Cardiac fibroblast (primary cell): Measurements from ENCODE around the gene TSPAN17.

ENCODE experiments used
- DNase-seq, 2 donors: peaks; one replicate each; pipeline versions ENCODE4 v3.0.0 to v3.0.0-alpha.2; 2010; ENCODE audit warnings: low read depth in 2 of 2
- H3K4me3 ChIP-seq, 2 donors: replicated peaks in 1 of 2; 1 replicate in 1 of 2; 2 replicates in 1 of 2; pipeline ENCODE4 v1.5.1; 2011; ENCODE audit warnings: low read depth in 2 of 2, low read length in 2 of 2, mild to moderate bottlenecking in 2 of 2, moderate library complexity in 1 of 2
- TF ChIP-seq, protein P1 (sequence below): IDR thresholded peaks from one replicate; pipeline ENCODE4 v1.5.1; 2011; ENCODE audit warnings: low read depth, mild to moderate bottlenecking, low read length, inconsistent platforms

Gene TSPAN17

GRCh38 chr5:176640616-176641015, 6.7 kb upstream of the TSPAN17 start:
- TF ChIP-seq, protein P1, sequence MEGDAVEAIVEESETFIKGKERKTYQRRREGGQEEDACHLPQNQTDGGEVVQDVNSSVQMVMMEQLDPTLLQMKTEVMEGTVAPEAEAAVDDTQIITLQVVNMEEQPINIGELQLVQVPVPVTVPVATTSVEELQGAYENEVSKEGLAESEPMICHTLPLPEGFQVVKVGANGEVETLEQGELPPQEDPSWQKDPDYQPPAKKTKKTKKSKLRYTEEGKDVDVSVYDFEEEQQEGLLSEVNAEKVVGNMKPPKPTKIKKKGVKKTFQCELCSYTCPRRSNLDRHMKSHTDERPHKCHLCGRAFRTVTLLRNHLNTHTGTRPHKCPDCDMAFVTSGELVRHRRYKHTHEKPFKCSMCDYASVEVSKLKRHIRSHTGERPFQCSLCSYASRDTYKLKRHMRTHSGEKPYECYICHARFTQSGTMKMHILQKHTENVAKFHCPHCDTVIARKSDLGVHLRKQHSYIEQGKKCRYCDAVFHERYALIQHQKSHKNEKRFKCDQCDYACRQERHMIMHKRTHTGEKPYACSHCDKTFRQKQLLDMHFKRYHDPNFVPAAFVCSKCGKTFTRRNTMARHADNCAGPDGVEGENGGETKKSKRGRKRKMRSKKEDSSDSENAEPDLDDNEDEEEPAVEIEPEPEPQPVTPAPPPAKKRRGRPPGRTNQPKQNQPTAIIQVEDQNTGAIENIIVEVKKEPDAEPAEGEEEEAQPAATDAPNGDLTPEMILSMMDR: no peak
- no peak overlapping the region for H3K4me3 ChIP-seq
- DNase-seq: no peak

GRCh38 chr5:176642675-176643490, 4.4 kb upstream of the TSPAN17 start:
- TF ChIP-seq, protein P1: no peak
- no peak overlapping the region for H3K4me3 ChIP-seq
- DNase-seq: no peak

DNA sequence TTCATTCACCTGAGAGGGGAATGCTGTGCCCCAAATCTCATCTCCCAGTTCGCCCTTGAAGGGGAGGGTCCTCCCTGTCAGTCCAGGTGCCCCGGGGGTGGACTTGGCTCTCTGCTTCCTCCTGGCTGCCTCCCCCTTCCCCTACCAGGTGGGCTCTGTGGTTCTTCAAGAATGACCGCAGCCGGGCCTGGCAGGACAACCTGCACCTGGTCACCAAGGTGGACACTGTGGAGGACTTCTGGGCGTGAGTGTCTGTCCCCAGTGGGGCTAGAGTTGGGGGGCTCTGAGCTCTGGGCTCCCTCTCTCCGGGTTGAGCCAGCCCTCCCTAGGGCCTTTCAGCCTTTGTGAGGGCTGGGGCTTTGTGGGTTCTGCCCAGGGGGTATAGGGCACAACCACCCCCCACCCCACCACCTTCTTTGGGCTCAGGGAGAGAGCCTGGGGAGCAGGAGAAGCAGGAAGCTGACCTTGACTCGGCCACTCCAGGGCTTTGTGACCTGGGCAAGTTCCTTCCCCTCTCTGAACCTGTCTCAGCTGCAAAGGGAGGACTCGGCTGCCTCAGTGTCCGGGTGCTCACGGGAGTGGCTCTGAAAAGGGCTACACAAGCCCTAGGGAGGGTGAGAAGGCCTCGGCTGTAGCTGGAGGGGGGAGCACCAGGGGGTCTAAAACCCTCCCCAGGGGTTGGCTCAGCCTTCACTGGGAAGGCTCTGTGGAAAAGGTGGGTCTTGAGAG, 3.6 kb upstream of the TSPAN17 start:
- TF ChIP-seq, protein P1: no peak
- H3K4me3 ChIP-seq: no peak overlapping the region
- no peak for DNase-seq

- no peak for DNase-seq
- TF ChIP-seq, protein P1: no peak
These were observed 3.0 kb upstream of the TSPAN17 start for GRCh38 chr5:176644294-176644693.

DNA sequence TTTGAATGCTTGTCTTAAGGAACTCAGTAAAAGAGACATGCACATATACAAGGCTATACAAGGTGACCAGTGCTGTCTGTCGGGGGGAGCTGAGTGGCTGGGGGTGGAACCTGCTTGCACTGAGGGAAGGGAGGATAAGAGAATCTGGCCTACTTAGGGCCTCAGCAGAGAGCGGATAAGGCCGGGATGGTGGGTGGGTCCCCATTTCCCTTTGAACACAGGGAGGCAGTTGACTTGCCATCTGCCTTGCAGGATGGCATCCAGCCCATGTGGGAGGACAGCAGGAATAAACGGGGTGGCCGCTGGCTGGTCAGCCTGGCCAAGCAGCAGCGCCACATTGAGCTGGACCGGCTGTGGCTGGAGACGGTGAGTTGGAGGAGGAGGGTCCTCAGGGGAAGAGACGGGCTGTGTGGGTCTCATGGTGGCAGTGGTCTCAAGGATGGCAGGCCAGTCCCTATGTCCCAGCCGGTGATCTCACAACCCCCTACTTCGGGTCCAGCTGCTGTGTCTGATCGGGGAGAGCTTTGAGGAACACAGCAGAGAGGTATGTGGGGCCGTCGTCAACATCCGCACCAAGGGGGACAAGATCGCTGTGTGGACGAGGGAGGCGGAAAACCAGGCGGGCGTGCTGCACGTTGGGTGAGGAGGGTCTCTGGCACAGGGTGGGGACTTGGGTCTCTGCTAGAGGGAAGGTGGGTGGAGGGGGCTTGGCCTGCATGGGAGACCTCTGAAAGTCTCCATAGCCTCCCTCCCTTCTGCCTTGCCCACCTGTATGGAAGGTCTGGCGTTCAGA, 2.2 kb upstream of the TSPAN17 start:
- DNase-seq: no peak

More at GRCh38 chr5:176644294-176644693, 3.0 kb upstream of the TSPAN17 start:
- no peak overlapping the region for H3K4me3 ChIP-seq

DNA sequence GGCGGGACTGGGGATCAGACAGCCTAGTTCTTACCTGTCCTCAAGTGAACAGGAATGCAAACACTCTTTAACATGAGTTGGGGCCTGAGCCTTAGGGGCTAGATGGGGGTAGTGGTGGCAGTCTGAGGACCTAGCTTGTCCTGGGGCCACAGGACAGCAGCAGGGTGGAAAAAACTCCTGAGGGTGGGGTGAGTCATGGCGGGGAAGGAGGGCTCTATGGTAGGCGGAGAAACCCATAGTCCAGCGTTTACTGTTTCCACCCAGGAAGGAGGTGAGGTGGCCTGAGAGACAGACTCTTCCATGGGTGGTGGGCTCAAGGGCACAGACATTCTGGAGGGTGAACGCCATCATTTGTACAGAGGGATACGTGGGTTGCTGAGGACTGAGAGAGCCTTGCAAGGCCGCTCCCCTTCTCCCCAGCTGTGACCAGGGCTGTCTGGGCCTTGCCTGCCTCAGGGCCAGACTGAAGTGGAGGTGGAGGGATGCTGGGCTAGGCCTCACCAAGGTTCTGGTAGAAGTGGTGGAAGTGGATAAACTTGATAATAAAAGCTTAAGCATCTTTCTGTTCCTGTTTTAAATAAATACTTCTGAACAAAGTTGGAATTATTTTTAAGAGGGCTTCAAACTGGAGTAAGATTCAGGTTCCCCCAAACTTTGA, 1.1 kb upstream of the TSPAN17 start:
- TF ChIP-seq, protein P1: no peak
- no peak overlapping the region for H3K4me3 ChIP-seq
- DNase-seq: no peak

More for the DNA sequence above, 2.2 kb upstream of the TSPAN17 start:
- no peak overlapping the region for H3K4me3 ChIP-seq
- TF ChIP-seq, protein P1: no peak
